ENCODE results near the gene TMIGD2.
"Not testable (repeated sequence)": the region's sequence is repeated elsewhere in the genome, so short reads cannot be mapped to it uniquely, and the experiment has no call there.

Gene TMIGD2

GRCh38 chr19:4288091-4288777 is 14.0 kb downstream of the TMIGD2 start:
- H3K9me3 Mint-ChIP-seq: no peaks in the 10 kb centered on the region
- H3K4me3 Mint-ChIP-seq: no peak overlapping the region
- no peaks in the 10 kb centered on the region for H3K4me1 Mint-ChIP-seq
- H3K27ac Mint-ChIP-seq: no peak overlapping the region
- H3K36me3 Mint-ChIP-seq: no peaks in the 10 kb centered on the region
- H3K27me3 Mint-ChIP-seq: no peaks in the 10 kb centered on the region

DNA sequence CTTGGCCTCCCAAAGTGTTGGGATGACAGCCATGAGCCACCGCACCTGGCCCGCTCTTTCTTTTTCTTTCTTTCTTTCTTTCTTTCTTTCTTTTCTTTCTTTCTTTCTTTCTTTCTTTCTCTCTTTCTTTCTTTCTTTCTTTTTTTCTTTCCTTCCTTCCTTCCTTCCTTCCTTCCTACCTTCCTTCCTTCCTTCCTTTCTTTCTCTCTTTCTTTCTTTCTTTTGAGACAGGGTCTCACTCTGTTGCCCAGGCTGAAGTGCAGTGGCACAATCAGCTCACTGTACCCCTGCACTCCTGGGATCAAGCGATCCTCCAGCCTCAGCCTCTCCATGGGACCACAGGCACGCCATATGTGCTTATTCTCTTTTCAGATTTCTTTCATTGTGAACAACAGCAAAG is 16.0 kb downstream of the TMIGD2 start:
- not testable (repeated sequence) for H3K27ac Mint-ChIP-seq, H3K4me3 Mint-ChIP-seq, H3K4me1 Mint-ChIP-seq, H3K9me3 Mint-ChIP-seq, H3K36me3 Mint-ChIP-seq, H3K27me3 Mint-ChIP-seq

DNA sequence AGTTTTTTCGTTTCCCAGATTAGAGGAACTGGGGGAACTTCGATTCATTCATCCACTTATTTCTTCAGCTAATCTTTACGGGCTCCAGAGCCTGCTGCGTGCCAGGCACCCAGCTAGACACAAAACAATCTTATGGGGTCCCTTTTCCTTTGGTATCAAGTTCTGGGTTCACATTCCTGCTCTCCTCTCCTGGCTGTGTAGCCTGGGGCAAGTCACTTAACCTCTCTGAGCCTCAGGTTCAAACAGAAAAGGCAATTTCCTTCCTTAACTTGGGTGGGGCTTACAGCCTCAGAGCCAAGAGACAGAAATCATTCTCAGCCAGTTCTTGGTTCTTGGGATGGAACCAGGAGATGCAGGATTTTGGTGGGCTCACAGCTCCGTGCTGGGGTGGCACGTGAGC is 17.2 kb downstream of the TMIGD2 start:
- Mint-ChIP-seq H3K4me1 (peaks cover under 1% of the 10 kb centered on the region), H3K27ac (no peak overlapping the region), H3K9me3 (no peaks in the 10 kb centered on the region), H3K27me3 (peaks cover 1% of the 10 kb centered on the region), H3K4me3 (no peak overlapping the region), H3K36me3 (no peaks in the 10 kb centered on the region)

- Mint-ChIP-seq H3K36me3 (no peaks in the 10 kb centered on the region), H3K4me1 (peaks cover 4% of the 10 kb centered on the region), H3K9me3 (no peaks in the 10 kb centered on the region), H3K27ac (no peak overlapping the region), H3K4me3 (no peak overlapping the region), H3K27me3 (peaks cover 3% of the 10 kb centered on the region)
Measured at GRCh38 chr19:4284176-4284958, 17.8 kb downstream of the TMIGD2 start.

DNA sequence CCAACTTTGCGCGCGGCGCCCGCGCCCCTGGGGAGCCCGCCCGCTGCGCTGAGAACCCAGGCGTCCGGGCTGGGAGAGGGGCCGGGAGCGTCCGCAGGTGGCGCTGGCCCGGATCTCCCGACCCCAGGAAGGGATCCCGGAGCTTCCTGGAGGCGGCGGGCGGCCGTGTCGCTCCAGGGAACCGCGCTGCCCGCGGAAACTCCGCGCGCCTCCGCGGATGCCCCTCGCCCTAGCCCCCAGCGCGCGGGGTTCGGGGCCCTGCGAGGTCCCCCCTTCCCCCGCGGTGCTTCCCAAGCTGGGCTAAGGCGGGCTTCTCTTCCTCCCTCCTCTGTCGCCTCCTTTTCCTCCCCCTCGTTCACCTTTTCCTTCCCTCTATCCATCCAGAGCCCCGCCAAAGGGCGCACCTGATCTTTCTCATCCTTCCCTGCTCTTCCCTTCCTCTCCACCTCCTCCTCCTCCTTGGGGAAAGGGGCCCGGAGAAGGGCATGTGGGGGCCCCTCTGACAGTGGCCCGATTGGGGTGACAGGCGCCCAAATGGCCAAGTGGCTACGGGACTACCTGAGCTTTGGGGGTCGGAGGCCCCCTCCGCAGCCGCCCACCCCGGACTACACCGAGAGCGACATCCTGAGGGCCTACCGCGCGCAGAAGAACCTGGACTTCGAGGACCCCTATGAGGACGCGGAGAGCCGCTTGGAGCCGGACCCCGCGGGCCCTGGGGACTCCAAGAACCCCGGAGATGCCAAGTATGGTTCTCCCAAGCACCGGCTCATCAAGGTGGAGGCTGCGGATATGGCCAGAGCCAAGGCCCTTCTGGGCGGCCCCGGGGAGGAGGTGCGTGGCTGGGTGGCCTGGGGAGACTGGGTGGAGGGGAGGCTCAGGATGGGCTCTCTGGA is 22.4 kb downstream of the TMIGD2 start:
- peaks cover 4% of the 10 kb centered on the region for H3K4me1 Mint-ChIP-seq
- no peak overlapping the region for H3K27ac Mint-ChIP-seq
- H3K4me3 Mint-ChIP-seq: peak overlapping the region; percentile 52
- no peaks in the 10 kb centered on the region for H3K9me3 Mint-ChIP-seq
- H3K36me3 Mint-ChIP-seq: no peaks in the 10 kb centered on the region
- peaks cover 6% of the 10 kb centered on the region for H3K27me3 Mint-ChIP-seq

GRCh38 chr19:4279267-4279529 is 23.0 kb downstream of the TMIGD2 start:
- no peaks in the 10 kb centered on the region for H3K36me3 Mint-ChIP-seq
- H3K27ac Mint-ChIP-seq: no peak overlapping the region
- H3K4me1 Mint-ChIP-seq: peaks cover 4% of the 10 kb centered on the region
- H3K9me3 Mint-ChIP-seq: no peaks in the 10 kb centered on the region
- peaks cover 6% of the 10 kb centered on the region for H3K27me3 Mint-ChIP-seq
- H3K4me3 Mint-ChIP-seq: no peak overlapping the region

- H3K9me3 Mint-ChIP-seq: no peaks in the 10 kb centered on the region
- peak within 1 kb of the TSS; percentile 52 for H3K4me3 Mint-ChIP-seq
- peaks cover 4% of the 10 kb centered on the region for H3K4me1 Mint-ChIP-seq
- no peaks in the 10 kb centered on the region for H3K36me3 Mint-ChIP-seq
- no peak within 1 kb of the TSS for H3K27ac Mint-ChIP-seq
- peaks cover 6% of the 10 kb centered on the region for H3K27me3 Mint-ChIP-seq
Measured at GRCh38 chr19:4278419-4279266, 23.5 kb downstream of the TMIGD2 start, which contains the start of gene SHD. Gene SHD (plus strand): TSS chr19:4279266. CDS start chr19:4280064, 798 bp downstream.

GRCh38 chr19:4278010-4278409 is 24.2 kb downstream of the TMIGD2 start:
- H3K27ac Mint-ChIP-seq: no peak overlapping the region
- no peaks in the 10 kb centered on the region for H3K9me3 Mint-ChIP-seq
- H3K27me3 Mint-ChIP-seq: peaks cover 6% of the 10 kb centered on the region
- no peak overlapping the region for H3K4me3 Mint-ChIP-seq
- peaks cover 4% of the 10 kb centered on the region for H3K4me1 Mint-ChIP-seq
- no peaks in the 10 kb centered on the region for H3K36me3 Mint-ChIP-seq

GRCh38 chr19:4277191-4277696 is 24.9 kb downstream of the TMIGD2 start:
- no peaks in the 10 kb centered on the region for H3K9me3 Mint-ChIP-seq

GRCh38 chr19:4274321-4274686 is 27.9 kb downstream of the TMIGD2 start:
- not testable (repeated sequence) for H3K27ac Mint-ChIP-seq, H3K36me3 Mint-ChIP-seq, H3K9me3 Mint-ChIP-seq, H3K4me1 Mint-ChIP-seq, H3K4me3 Mint-ChIP-seq, H3K27me3 Mint-ChIP-seq

More at GRCh38 chr19:4277191-4277696, 24.9 kb downstream of the TMIGD2 start:
- H3K4me1 Mint-ChIP-seq: peaks cover 4% of the 10 kb centered on the region
- no peak overlapping the region for H3K4me3 Mint-ChIP-seq
- H3K27ac Mint-ChIP-seq: no peak overlapping the region
- H3K36me3 Mint-ChIP-seq: no peaks in the 10 kb centered on the region
- H3K27me3 Mint-ChIP-seq: peaks cover 6% of the 10 kb centered on the region

DNA sequence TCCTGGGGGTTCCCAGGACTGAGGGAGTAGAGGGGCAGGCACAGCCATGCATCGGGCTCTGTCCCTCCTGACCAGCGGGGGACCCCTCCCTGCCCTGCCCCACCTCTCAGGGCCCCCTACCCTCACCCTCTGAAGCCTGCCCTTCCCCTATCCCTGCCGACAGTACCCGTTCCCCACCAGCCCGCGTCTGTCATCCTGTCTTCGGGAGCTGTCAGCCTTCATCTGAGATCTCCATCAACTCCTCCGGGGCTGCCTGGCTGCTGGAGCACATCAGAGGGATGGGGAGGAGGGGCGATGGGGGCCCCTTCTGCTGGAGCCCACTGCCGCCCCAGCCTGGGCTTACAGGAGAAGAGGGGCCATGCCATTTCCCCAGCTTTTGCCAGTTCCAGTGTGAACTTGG is 29.3 kb downstream of the TMIGD2 start:
- Mint-ChIP-seq H3K4me1 (no peaks in the 10 kb centered on the region), H3K27ac (no peak overlapping the region), H3K9me3 (no peaks in the 10 kb centered on the region), H3K4me3 (no peak overlapping the region), H3K36me3 (no peaks in the 10 kb centered on the region), H3K27me3 (no peaks in the 10 kb centered on the region)

- Mint-ChIP-seq H3K4me3 (no peak overlapping the region), H3K27me3 (no peaks in the 10 kb centered on the region), H3K27ac (no peak overlapping the region), H3K4me1 (peaks cover 28% of the 10 kb centered on the region), H3K9me3 (no peaks in the 10 kb centered on the region), H3K36me3 (peaks cover 10% of the 10 kb centered on the region)
Measured at GRCh38 chr19:4268816-4269430, 33.3 kb downstream of the TMIGD2 start.

GRCh38 chr19:4267901-4268815 is 34.0 kb downstream of the TMIGD2 start:
- Mint-ChIP-seq H3K36me3 (peaks cover 10% of the 10 kb centered on the region), H3K4me3 (no peak overlapping the region), H3K9me3 (no peaks in the 10 kb centered on the region), H3K4me1 (peaks cover 32% of the 10 kb centered on the region), H3K27me3 (no peaks in the 10 kb centered on the region), H3K27ac (no peak overlapping the region)

All from activated naive CD4-positive, alpha-beta T cell treated with anti-CD3 and anti-CD28 coated beads, Interleukin-2, amount 50 U/mL, for 24 hours (primary cell).